ENCODE results near the gene TNN.

TNN gene

DNA sequence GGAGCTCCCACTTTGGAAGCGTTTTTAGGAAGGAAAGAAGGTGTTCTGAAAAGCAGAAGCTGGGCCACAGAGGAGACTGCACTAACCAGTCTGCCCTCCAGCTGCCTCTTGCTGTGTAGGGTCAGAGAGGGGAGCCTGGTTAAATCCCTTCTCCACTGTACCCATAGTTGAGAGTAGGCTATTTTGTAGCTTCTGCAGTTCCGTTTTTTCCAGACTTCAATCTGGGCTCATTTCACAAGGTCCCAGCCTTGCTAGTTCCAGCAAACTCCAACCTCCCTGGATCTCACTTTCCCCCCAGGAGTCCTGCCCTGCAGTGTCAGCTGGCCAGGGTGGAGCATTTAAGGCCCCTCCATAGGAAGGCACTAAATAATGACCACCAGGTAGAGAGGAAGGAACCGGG lies 11.0 kb downstream of the TNN start:
- TF ChIP-seq, protein P1, sequence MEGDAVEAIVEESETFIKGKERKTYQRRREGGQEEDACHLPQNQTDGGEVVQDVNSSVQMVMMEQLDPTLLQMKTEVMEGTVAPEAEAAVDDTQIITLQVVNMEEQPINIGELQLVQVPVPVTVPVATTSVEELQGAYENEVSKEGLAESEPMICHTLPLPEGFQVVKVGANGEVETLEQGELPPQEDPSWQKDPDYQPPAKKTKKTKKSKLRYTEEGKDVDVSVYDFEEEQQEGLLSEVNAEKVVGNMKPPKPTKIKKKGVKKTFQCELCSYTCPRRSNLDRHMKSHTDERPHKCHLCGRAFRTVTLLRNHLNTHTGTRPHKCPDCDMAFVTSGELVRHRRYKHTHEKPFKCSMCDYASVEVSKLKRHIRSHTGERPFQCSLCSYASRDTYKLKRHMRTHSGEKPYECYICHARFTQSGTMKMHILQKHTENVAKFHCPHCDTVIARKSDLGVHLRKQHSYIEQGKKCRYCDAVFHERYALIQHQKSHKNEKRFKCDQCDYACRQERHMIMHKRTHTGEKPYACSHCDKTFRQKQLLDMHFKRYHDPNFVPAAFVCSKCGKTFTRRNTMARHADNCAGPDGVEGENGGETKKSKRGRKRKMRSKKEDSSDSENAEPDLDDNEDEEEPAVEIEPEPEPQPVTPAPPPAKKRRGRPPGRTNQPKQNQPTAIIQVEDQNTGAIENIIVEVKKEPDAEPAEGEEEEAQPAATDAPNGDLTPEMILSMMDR (IDR thresholded peaks at IDR 0.05; ENCODE audit: low read depth, low read length, missing control alignments), result no peak
- no peak overlapping the region for H3K4me3 ChIP-seq (replicated peaks; ENCODE audit: low read depth, low read length)
- no peak for DNase-seq (ENCODE audit: extremely low read depth, low read depth)

DNA sequence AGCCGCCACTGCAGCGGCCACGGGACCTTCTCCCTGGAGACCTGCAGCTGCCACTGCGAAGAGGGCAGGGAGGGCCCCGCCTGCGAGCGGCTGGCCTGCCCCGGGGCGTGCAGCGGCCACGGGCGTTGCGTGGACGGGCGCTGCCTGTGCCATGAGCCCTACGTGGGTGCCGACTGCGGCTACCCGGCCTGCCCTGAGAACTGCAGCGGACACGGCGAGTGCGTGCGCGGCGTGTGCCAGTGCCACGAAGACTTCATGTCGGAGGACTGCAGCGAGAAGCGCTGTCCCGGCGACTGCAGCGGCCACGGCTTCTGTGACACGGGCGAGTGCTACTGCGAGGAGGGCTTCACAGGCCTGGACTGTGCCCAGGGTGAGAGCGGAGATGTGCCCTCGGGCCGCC lies 11.7 kb downstream of the TNN start:
- TF ChIP-seq, protein P1 (IDR thresholded peaks at IDR 0.05; ENCODE audit: low read depth, low read length, missing control alignments), result no peak
- DNase-seq (ENCODE audit: extremely low read depth, low read depth), result no peak
- no peak overlapping the region for H3K4me3 ChIP-seq (replicated peaks; ENCODE audit: low read depth, low read length)

DNA sequence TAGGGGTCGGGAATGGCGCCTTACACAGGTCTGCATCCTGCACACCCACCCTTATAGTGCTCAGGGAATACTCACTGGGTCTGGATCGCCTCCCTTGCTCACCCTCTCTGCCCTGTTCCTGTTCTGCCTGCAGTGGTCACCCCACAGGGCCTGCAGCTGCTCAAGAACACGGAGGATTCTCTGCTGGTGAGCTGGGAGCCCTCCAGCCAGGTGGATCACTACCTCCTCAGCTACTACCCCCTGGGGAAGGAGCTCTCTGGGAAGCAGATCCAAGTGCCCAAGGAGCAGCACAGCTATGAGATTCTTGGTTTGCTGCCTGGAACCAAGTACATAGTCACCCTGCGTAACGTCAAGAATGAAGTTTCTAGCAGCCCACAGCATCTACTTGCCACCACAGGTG lies 12.4 kb downstream of the TNN start:
- H3K4me3 ChIP-seq (replicated peaks; ENCODE audit: low read depth, low read length), result no peak overlapping the region
- TF ChIP-seq, protein P1 (IDR thresholded peaks at IDR 0.05; ENCODE audit: low read depth, low read length, missing control alignments), result no peak
- no peak for DNase-seq (ENCODE audit: extremely low read depth, low read depth)

DNA sequence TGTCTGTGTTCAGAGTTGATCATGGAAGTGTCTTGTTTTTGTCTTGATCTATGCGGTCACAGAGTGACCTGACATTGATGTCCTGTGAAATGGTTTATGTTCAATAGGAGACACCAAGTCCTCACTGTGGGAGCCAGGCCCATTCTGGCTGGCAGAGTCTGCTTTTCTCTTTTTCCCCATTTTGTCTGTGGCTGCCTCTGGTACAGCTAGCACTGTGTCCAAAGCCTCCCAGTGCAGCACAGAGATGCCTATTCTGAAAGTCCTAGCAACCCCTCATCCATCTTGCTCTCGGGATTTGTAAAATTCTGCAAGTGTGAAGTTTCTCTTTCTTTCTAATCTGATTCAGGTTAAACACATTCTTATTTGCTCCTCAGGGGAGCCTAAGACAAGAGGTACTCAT lies 14.3 kb downstream of the TNN start:
- TF ChIP-seq, protein P1 (IDR thresholded peaks at IDR 0.05; ENCODE audit: low read depth, low read length, missing control alignments), result no peak
- H3K4me3 ChIP-seq (replicated peaks; ENCODE audit: low read depth, low read length), result no peak overlapping the region
- DNase-seq (ENCODE audit: extremely low read depth, low read depth), result no peak

DNA sequence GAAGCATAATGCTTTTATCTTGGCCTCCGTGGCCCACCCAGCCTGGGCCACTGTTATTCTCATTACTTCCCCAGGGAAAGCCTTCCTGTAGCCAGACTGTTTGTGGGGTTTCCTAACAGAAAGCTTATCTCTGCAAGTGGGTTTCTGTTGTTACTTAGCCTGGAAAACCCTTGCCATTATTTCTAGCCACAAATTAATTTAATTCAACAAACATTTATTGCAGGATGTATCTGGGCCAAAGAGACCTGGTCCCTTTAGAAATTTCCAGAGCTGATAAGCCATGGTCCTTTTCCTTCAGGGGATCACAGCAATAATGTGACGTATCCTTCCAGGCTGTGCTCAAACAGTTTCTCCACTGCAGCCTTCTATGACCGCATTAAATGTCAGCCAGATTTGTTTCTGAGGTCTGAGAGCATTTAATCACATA lies 20.9 kb downstream of the TNN start:
- DNase-seq (ENCODE audit: extremely low read depth, low read depth), result no peak

DNA sequence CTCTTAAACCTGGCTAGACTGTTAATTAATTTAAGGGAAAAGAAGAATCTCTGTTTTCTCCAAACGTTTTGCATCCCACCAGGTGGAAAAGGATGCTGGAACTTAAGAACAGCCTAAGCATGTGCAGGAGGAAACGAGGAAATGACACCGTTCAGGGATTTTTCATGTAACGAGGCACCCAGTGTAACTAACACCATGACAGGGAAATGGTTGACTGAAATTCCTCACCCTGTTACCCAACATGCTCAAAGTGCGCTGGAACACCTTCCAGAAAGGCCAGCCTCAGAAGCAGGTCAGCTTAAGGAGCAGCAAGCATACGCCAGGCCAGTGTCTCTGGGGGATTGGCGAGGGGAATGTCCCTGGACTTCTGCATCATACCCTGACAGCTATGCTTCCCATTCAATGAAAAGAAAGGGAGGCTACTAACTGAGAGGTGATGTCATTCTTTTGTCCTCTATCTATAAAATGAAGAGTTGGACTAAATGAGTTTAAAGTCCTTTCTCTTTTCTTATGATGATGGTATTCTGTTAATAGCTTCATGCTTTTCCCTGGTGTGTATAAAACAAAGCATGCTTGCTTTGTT lies 21.6 kb downstream of the TNN start:
- DNase-seq (ENCODE audit: extremely low read depth, low read depth), result no peak
- H3K4me3 ChIP-seq (replicated peaks; ENCODE audit: low read depth, low read length), result no peak overlapping the region
- TF ChIP-seq, protein P1 (IDR thresholded peaks at IDR 0.05; ENCODE audit: low read depth, low read length, missing control alignments), result no peak

More for the DNA sequence above, 20.9 kb downstream of the TNN start:
- TF ChIP-seq, protein P1 (IDR thresholded peaks at IDR 0.05; ENCODE audit: low read depth, low read length, missing control alignments), result no peak
- no peak overlapping the region for H3K4me3 ChIP-seq (replicated peaks; ENCODE audit: low read depth, low read length)

DNA sequence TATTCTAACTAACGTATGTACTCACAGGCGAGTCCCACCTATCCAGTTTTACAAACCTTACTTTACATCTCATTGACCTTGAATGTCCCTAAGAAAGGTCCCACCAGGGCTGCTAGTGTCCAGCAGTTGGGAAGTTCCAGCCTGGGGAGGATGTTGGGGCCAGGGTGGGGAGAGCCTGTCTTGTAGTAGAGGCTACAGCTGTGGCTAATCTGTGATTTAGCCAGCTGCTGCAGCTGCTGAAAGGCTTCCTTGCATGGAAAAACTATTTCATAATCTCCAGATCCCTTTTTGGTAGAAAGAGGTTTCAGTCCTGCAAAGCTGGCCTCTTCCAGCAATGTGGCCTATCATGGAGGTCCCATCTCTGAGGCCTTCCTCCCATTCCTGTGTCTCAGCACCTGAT lies 23.1 kb downstream of the TNN start:
- DNase-seq (ENCODE audit: extremely low read depth, low read depth), result no peak
- no peak overlapping the region for H3K4me3 ChIP-seq (replicated peaks; ENCODE audit: low read depth, low read length)
- TF ChIP-seq, protein P1 (IDR thresholded peaks at IDR 0.05; ENCODE audit: low read depth, low read length, missing control alignments), result no peak
